WTC11 (cell line): Measurements from ENCODE around the gene WDR48. TPM values are rescaled to one million over a fixed set of nuclear protein-coding genes. Genes with fewer than 3 reads are reported as not detected.

ENCODE experiments used
- ATAC-seq: fragments of 200-7000 bp; cut with Tn5 transposase; 2 replicates; pipeline ENCODE4 v1.10.0; 2021; ENCODE audit warnings: mild to moderate bottlenecking, moderate library complexity
- CTCF ChIA-PET: fragments of 300-600 bp; sonication (Branson Sonifier 250); formaldehyde crosslinking; loops from one replicate; lab custom pipeline; 2021; ENCODE audit warnings: antibody characterized with exemption; lab: Charles Lee
- POLR2A ChIA-PET: fragments of 350-600 bp; sonication (Branson Sonifier 250); formaldehyde crosslinking; loops from one replicate; lab custom pipeline; 2021; ENCODE audit warnings: antibody characterized with exemption; lab: Charles Lee
- DNase-seq: peaks from one replicate; pipeline ENCODE4 v3.0.0; 2021; ENCODE audit warnings: low spot score
- H3K27ac Mint-ChIP-seq: 2 replicates; pipeline ENCODE4 v1.8.0; 2021; ENCODE audit warnings: mixed read lengths
- H3K27me3 Mint-ChIP-seq: 2 replicates; pipeline ENCODE4 v1.8.0; 2021; ENCODE audit warnings: low read depth, mild to moderate bottlenecking, moderate library complexity, mixed read lengths
- H3K36me3 Mint-ChIP-seq: 2 replicates; pipeline ENCODE4 v1.8.0; 2021; ENCODE audit warnings: mixed read lengths
- H3K4me1 Mint-ChIP-seq: 2 replicates; pipeline ENCODE4 v1.8.0; 2022; ENCODE audit warnings: mixed read lengths
- H3K4me3 Mint-ChIP-seq: 2 replicates; pipeline ENCODE4 v1.8.0; 2021; ENCODE audit warnings: mild to moderate bottlenecking, moderate library complexity, mixed read lengths
- H3K9me3 Mint-ChIP-seq: 2 replicates; pipeline ENCODE4 v1.8.0; 2021; ENCODE audit warnings: mixed read lengths
- ATF6 ChIP-seq: sonication (generic); formaldehyde crosslinking; IDR thresholded peaks from 2 replicates; pipeline ENCODE4 v1.8.1; 2023; ENCODE audit warnings: mild to moderate bottlenecking, missing genetic modification reagents
- CTCF ChIP-seq: fragments of 200-600 bp; IDR thresholded peaks from 2 replicates; pipeline ENCODE4 v1.8.0; 2022; ENCODE audit warnings: antibody characterized with exemption
- ELF4 ChIP-seq: sonication (generic); formaldehyde crosslinking; IDR thresholded peaks from 2 replicates; pipeline ENCODE4 v1.8.1; 2022; ENCODE audit warnings: low read depth, mild to moderate bottlenecking, moderate library complexity, missing genetic modification reagents
- FOXJ3 ChIP-seq: sonication (generic); formaldehyde crosslinking; IDR thresholded peaks from 2 replicates; pipeline ENCODE4 v1.9.0; 2021; ENCODE audit warnings: missing genetic modification reagents, mild to moderate bottlenecking, borderline replicate concordance
- FOXP1 ChIP-seq: sonication (generic); formaldehyde crosslinking; IDR thresholded peaks from 2 replicates; pipeline ENCODE4 v1.8.0; 2022; ENCODE audit warnings: missing genetic modification reagents, mild to moderate bottlenecking, moderate library complexity, borderline replicate concordance
- HMGA2 ChIP-seq: fragments of 250-450 bp; sonication (Bioruptor Pico); IDR thresholded peaks from 2 replicates; pipeline ENCODE4 v1.4.0; 2021; ENCODE audit warnings: mild to moderate bottlenecking, moderate library complexity
- KAT7 ChIP-seq: sonication (generic); formaldehyde crosslinking; IDR thresholded peaks from 2 replicates; pipeline ENCODE4 v1.8.1; 2023; ENCODE audit warnings: missing genetic modification reagents, mild to moderate bottlenecking, borderline replicate concordance
- NR2C2 ChIP-seq: sonication (generic); formaldehyde crosslinking; IDR thresholded peaks from 2 replicates; pipeline ENCODE4 v1.8.0; 2022; ENCODE audit warnings: mild to moderate bottlenecking, missing genetic modification reagents
- PREB ChIP-seq: sonication (generic); formaldehyde crosslinking; IDR thresholded peaks from 2 replicates; pipeline ENCODE4 v1.8.1; 2022; ENCODE audit warnings: mild to moderate bottlenecking, missing genetic modification reagents, moderate library complexity, borderline replicate concordance
- RELA ChIP-seq: sonication (generic); formaldehyde crosslinking; IDR thresholded peaks from 2 replicates; pipeline ENCODE4 v1.8.1; 2022; ENCODE audit warnings: missing genetic modification reagents, mild to moderate bottlenecking, borderline replicate concordance
- SP1 ChIP-seq: sonication (generic); formaldehyde crosslinking; conservative IDR thresholded peaks from 2 replicates; pipeline ENCODE4 v1.8.1; 2022; ENCODE audit warnings: missing genetic modification reagents
- TEAD1 ChIP-seq: sonication (generic); formaldehyde crosslinking; IDR thresholded peaks from 2 replicates; pipeline ENCODE4 v1.8.0; 2022; ENCODE audit warnings: mild to moderate bottlenecking, missing genetic modification reagents
- TEAD4 ChIP-seq: sonication (generic); formaldehyde crosslinking; IDR thresholded peaks from 2 replicates; pipeline ENCODE4 v1.8.0; 2022; ENCODE audit warnings: mild to moderate bottlenecking, missing genetic modification reagents
- USF2 ChIP-seq: sonication (generic); formaldehyde crosslinking; IDR thresholded peaks from 2 replicates; pipeline ENCODE4 v1.8.1; 2023; ENCODE audit warnings: mild to moderate bottlenecking, missing genetic modification reagents, moderate library complexity
- ZNF138 ChIP-seq: sonication (generic); formaldehyde crosslinking; conservative IDR thresholded peaks from 2 replicates; pipeline ENCODE4 v1.8.1; 2022; ENCODE audit warnings: mild to moderate bottlenecking, moderate library complexity, missing genetic modification reagents
- ZNF219 ChIP-seq: sonication (generic); formaldehyde crosslinking; IDR thresholded peaks from 2 replicates; pipeline ENCODE4 v1.8.0; 2023; ENCODE audit warnings: missing genetic modification reagents, mild to moderate bottlenecking, borderline replicate concordance
- ZNF396 ChIP-seq: fragments of 250-450 bp; sonication (Bioruptor Pico); IDR thresholded peaks from 2 replicates; pipeline ENCODE4 v1.8.0; 2021; ENCODE audit warnings: mild to moderate bottlenecking, moderate library complexity, borderline replicate concordance
- ZNF425 ChIP-seq: fragments of 250-450 bp; sonication (Bioruptor Pico); conservative IDR thresholded peaks from 2 replicates; pipeline ENCODE4 v1.9.0; 2021; ENCODE audit warnings: mild to moderate bottlenecking
- ZNF512 ChIP-seq: sonication (generic); formaldehyde crosslinking; IDR thresholded peaks from 2 replicates; pipeline ENCODE4 v1.8.1; 2022; ENCODE audit warnings: missing genetic modification reagents, borderline replicate concordance
- total RNA-seq: library from RNA; stranded (reverse); gene quantifications from 3 replicates; pipeline ENCODE4 v1.2.3, GENCODE V29; 2021

The WDR48 gene
- total RNA-seq, 1 experiment from 2014 or later, result 40.9 TPM

GRCh38 chr3:39099242-39099641 is 47.4 kb downstream of the WDR48 start:
- DNase-seq (no peak), ATAC-seq (no peak)
- ChIA-PET CTCF (no interaction called here), POLR2A (no interaction called here)
- H3K4me1 Mint-ChIP-seq, result no peaks in the 10 kb centered on the region
- peaks cover 37% of the 10 kb centered on the region for H3K36me3 Mint-ChIP-seq
- no peak for TF ChIP-seq HMGA2
- no peak for TF ChIP-seq RELA (CRISPR knock-in tag)
- TF ChIP-seq TEAD4, result no peak
- TF ChIP-seq ZNF512 (CRISPR knock-in tag), result no peak
- no peak for TF ChIP-seq ZNF138 (CRISPR knock-in tag)
- no peak for TF ChIP-seq ZNF425 (CRISPR knock-in tag)
- TF ChIP-seq ELF4 (CRISPR knock-in tag), result no peak
- TF ChIP-seq SP1 (CRISPR knock-in tag), result no peak
- no peaks in the 10 kb centered on the region for H3K9me3 Mint-ChIP-seq
- H3K27me3 Mint-ChIP-seq, result no peaks in the 10 kb centered on the region
- no peak overlapping the region for H3K4me3 Mint-ChIP-seq
- H3K27ac Mint-ChIP-seq, result no peak overlapping the region

- ATAC-seq, result no peak
- H3K9me3 Mint-ChIP-seq, result no peaks in the 10 kb centered on the region
- CTCF ChIA-PET, result interaction anchor here (1.6 to 2.7 kb wide), 2 partner anchors 192 to 278 kb away, joined by 3 to 18 read pairs; no protein-coding TSS in a partner anchor
- H3K4me1 Mint-ChIP-seq, result no peaks in the 10 kb centered on the region
- no peak for DNase-seq
- H3K27ac Mint-ChIP-seq, result no peak overlapping the region
- H3K4me3 Mint-ChIP-seq, result no peak overlapping the region
- H3K27me3 Mint-ChIP-seq, result no peaks in the 10 kb centered on the region
- POLR2A ChIA-PET, result no interaction called here
- no peak for TF ChIP-seq NR2C2 (CRISPR knock-in tag)
- no peak for TF ChIP-seq FOXP1
- TF ChIP-seq ZNF425 (CRISPR knock-in tag), result no peak
- no peak for TF ChIP-seq USF2 (CRISPR knock-in tag)
- TF ChIP-seq ZNF219 (CRISPR knock-in tag), result no peak
- TF ChIP-seq FOXJ3 (CRISPR knock-in tag), result no peak
- no peak for TF ChIP-seq KAT7 (CRISPR knock-in tag)
- TF ChIP-seq ATF6 (CRISPR knock-in tag), result no peak
- TF ChIP-seq CTCF, result no peak
- no peak for TF ChIP-seq ZNF396 (CRISPR knock-in tag)
- TF ChIP-seq TEAD1 (CRISPR knock-in tag), result no peak
- no peak for TF ChIP-seq PREB (CRISPR knock-in tag)
- TF ChIP-seq, all 79 proteins: peak for 0
- H3K36me3 Mint-ChIP-seq, result peaks cover 32% of the 10 kb centered on the region
These were observed 48.1 kb downstream of the WDR48 start for GRCh38 chr3:39099738-39100499.
